Gastroesophageal sphincter (tissue), 4 donors: ENCODE results near the gene CFD. TPM values are rescaled to one million over a fixed set of nuclear protein-coding genes. Genes with fewer than 3 reads are reported as not detected.

Source experiments
- ATAC-seq: fragments of 150-250 bp; one replicate; pipeline ENCODE4 v1.9.1; 2016; ENCODE audit warnings: mild to moderate bottlenecking, moderate library complexity
- H3K27ac ChIP-seq, 4 donors: fragments of 200-600 bp; sonication (generic) in 3 of 4; 1 replicate in 3 of 4; 2 replicates in 1 of 4; pipeline ENCODE4 v1.5.1; 2016 to 2019
- H3K27me3 ChIP-seq: fragments of 200-600 bp; sonication (generic); one replicate; pipeline ENCODE4 v1.5.1; 2019
- H3K36me3 ChIP-seq, 2 donors: fragments of 200-600 bp; sonication (generic); one replicate each; pipeline ENCODE4 v1.5.1; 2019; ENCODE audit warnings: control low read depth in 1 of 2
- H3K4me1 ChIP-seq, 3 donors: fragments of 200-600 bp; sonication (generic); 1 replicate in 2 of 3; 2 replicates in 1 of 3; pipeline ENCODE4 v1.5.1; 2016 to 2019; ENCODE audit warnings: control low read depth in 2 of 3
- H3K4me3 ChIP-seq, 2 donors: fragments of 200-600 bp; sonication (generic); one replicate each; pipeline ENCODE4 v1.5.1; 2019; ENCODE audit warnings: mild to moderate bottlenecking in 1 of 2, moderate library complexity in 1 of 2
- H3K9me3 ChIP-seq, 3 donors: fragments of 200-600 bp; sonication (generic); one replicate each; pipeline ENCODE4 v1.5.1; 2017 to 2019; ENCODE audit warnings: control low read depth in 2 of 3
- EP300 ChIP-seq: sonication (generic); formaldehyde crosslinking; IDR thresholded peaks from one replicate; pipeline ENCODE4 v1.6.1; 2017; ENCODE audit warnings: antibody characterized with exemption, mild to moderate bottlenecking
- POLR2A ChIP-seq, 2 donors: fragments of 450-650 bp; IDR thresholded peaks; one replicate each; pipeline ENCODE4 v1.6.1; 2017; ENCODE audit warnings: antibody characterized with exemption in 2 of 2, mild to moderate bottlenecking in 2 of 2, moderate library complexity in 1 of 2
- POLR2AphosphoS5 ChIP-seq: sonication (generic); formaldehyde crosslinking; IDR thresholded peaks from one replicate; pipeline ENCODE4 v1.6.1; 2017; ENCODE audit warnings: antibody characterized with exemption
- WGBS, 2 donors: methylation state at CpG; one replicate each; pipeline ENCODE4 v1.1.5; 2018; ENCODE audit warnings: low coverage in 1 of 2; 5-methylcytosine and 5-hydroxymethylcytosine counted together
- total RNA-seq, 4 donors: library from RNA; depleted of rRNA; stranded (reverse); fragments of >200 nt; gene quantifications; one replicate each; pipeline ENCODE4 v1.1.0, GENCODE V29; 2016
- TF ChIP-seq, protein P1 (sequence below), 4 experiments: fragments of 200-600 bp in 2 of 4; fragments of 450-650 bp in 2 of 4; sonication (generic) in 1 of 4; IDR thresholded peaks; one replicate each; pipeline ENCODE4 v1.5.1; 2017 to 2019; ENCODE audit warnings: antibody characterized with exemption in 4 of 4, mild to moderate bottlenecking in 2 of 4, moderate library complexity in 2 of 4

The CFD gene
- total RNA-seq, 4 donors from 2014 or later, result 229 to 1,118 (median 654) TPM

DNA sequence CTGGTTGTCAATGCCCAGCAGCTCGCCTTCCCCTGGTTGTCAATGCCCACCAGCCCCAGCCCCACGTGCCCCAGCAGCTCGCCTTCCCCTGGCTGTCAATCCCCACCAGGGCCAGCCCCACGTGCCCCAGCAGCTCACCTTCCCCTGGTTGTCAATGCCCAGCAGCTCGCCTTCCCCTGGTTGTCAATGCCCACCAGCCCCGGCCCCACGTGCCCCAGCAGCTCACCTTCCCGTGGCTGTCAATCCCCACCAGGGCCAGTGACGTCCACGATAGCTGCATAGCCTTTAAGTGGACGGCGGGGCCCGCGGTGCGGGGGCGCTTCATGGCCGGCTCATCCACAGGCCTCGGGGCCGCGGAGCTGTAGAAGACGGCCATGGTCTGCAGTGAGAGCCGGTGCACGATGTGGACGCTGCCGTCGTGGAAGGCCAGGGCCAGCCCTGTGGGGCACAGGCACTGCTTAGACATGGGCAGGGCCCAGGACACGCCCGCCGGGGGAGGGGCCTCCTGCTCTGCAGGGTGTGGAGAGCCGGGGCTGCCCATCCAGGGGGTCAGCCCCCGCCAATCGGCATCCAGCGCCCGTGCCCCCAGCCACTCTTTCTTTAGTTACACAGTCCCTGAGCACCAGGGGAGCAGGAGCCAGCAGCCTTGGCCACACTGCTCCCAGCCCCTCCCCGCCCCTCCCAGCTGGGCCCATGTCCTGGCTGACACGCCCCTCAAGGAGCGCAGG is 20.4 kb downstream of the CFD start:
- no peak overlapping the region for H3K4me3 ChIP-seq
- H3K27ac ChIP-seq, result no peak overlapping the region
- no peaks in the 10 kb centered on the region for H3K9me3 ChIP-seq
- ATAC-seq, result no peak
- H3K27me3 ChIP-seq, result no peaks in the 10 kb centered on the region
- no peaks in the 10 kb centered on the region for H3K4me1 ChIP-seq
- peaks cover 0 to 96% of the 10 kb centered on the region in 2 donors for H3K36me3 ChIP-seq
- 60% methylated on average over 1 of the region's 37 CpGs; no CpG with 5 or more reads in 1 of the 2 donors for WGBS, 2 donors
- TF ChIP-seq, protein P1, sequence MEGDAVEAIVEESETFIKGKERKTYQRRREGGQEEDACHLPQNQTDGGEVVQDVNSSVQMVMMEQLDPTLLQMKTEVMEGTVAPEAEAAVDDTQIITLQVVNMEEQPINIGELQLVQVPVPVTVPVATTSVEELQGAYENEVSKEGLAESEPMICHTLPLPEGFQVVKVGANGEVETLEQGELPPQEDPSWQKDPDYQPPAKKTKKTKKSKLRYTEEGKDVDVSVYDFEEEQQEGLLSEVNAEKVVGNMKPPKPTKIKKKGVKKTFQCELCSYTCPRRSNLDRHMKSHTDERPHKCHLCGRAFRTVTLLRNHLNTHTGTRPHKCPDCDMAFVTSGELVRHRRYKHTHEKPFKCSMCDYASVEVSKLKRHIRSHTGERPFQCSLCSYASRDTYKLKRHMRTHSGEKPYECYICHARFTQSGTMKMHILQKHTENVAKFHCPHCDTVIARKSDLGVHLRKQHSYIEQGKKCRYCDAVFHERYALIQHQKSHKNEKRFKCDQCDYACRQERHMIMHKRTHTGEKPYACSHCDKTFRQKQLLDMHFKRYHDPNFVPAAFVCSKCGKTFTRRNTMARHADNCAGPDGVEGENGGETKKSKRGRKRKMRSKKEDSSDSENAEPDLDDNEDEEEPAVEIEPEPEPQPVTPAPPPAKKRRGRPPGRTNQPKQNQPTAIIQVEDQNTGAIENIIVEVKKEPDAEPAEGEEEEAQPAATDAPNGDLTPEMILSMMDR (IDR thresholded peaks at IDR 0.05), result no peak
- TF ChIP-seq EP300, result no peak
- no peak for TF ChIP-seq POLR2AphosphoS5
- no peak for TF ChIP-seq POLR2A (IDR thresholded peaks at IDR 0.05)

DNA sequence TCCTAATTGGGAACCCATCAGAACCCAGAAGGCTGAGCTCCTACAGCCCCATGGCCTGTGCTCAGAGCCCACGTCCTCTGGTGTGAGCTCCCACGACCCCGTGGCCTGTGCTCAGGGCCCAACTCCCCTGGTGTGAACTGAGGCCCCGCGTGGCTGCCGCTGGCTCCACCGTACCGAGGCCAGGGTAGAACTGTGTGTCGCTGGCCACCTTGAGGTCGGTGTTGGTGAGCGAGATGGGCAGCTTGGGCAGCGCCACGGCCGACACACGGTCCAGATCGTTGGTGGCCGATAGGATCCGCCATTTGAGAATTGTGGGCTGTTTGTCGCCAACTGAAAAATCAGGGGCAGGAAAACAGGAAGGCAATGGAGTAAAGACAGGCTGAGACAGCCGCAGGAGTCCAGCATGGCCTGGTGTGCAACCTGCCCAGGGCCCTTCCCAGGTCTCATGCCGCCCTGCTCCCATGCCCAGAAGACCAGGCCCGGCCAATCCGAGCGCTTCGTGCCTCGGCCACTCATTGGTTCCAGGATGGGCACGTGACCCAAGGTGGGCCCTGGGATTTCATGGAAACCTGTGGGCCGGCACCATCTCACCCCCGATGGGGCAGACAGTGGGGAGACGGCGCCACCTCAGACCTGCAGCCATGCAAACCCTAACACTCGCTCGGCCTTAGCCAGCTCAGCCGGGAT is 22.1 kb downstream of the CFD start:
- Histone ChIP-seq H3K27ac (no peak overlapping the region), H3K4me3 (no peak overlapping the region), H3K4me1 (no peaks in the 10 kb centered on the region), H3K9me3 (no peaks in the 10 kb centered on the region), H3K36me3 (peaks cover 0 to 96% of the 10 kb centered on the region in 2 donors), H3K27me3 (no peaks in the 10 kb centered on the region)
- no peak for TF ChIP-seq EP300
- TF ChIP-seq POLR2AphosphoS5, result no peak
- 90% methylated on average over 9 of the region's 34 CpGs; no CpG with 5 or more reads in 1 of the 2 donors for WGBS, 2 donors
- ATAC-seq, result no peak

DNA sequence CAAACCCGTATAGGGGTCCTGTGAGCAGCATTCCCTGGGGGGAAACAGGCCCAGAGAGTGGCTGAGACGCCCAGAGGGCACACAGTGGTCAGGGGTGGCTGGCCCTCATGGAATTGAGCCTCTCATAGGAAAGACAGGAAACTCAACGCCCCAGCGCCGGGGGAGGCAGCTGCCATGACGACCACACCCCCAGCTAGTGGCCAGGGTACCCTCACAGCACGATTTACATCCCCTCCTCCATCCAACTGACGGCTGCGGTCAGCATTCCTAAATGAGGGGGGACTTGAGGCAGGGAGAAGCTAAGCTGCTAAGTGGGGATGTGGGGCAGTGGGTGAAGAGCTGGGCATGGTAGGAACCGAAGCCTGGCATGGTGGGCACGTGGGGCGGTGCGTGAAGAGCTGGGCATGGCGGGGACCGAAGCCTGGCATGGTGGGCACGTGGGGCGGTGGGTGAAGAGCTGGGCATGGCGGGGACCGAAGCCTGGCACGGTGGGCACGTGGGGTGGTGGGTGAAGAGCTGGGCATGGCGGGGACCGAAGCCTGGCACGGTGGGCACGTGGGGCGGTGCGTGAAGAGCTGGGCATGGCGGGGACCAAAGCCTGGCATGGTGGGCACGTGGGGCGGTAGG is 23.5 kb downstream of the CFD start:
- no peak for TF ChIP-seq POLR2A (IDR thresholded peaks at IDR 0.05)
- TF ChIP-seq EP300, result no peak
- TF ChIP-seq, protein P1 (IDR thresholded peaks at IDR 0.05), result no peak
- no peak for TF ChIP-seq POLR2AphosphoS5
- 65 to 88% methylated on average over 2 to 16 of the region's 30 CpGs for WGBS, 2 donors
- H3K9me3 ChIP-seq, result no peaks in the 10 kb centered on the region
- no peak for ATAC-seq
- H3K27me3 ChIP-seq, result no peaks in the 10 kb centered on the region
- H3K36me3 ChIP-seq, result peaks cover 0 to 99% of the 10 kb centered on the region in 2 donors
- H3K4me1 ChIP-seq, result no peaks in the 10 kb centered on the region
- H3K27ac ChIP-seq, result no peak overlapping the region
- H3K4me3 ChIP-seq, result no peak overlapping the region

DNA sequence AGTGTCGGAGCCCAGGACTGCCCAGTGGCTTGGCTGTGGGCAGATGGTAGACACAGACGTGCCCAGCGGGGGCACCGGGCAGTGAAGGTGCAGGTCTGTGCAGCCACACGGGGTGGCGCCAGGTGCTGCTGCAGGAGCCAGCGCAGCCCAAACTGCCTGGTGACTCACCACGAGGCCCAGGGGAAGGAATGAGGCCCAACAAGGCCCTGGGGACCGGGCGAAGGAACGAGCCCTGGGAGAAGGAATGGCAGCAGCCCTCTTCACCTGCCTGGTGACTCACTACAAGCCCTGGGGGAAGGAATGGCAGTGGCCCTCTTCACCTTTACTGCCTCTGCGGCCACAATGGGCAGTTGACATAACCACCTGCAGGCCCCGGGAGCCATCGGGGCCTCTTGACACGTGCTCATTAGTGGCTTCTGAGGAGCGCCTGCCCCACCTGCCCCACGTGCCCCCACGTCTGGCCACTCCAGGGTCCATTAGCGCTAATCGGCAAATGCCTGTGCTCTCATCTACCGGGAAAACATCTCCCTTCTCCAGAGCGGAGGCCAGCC is 24.3 kb downstream of the CFD start:
- ATAC-seq, result no peak
- TF ChIP-seq, protein P1 (IDR thresholded peaks at IDR 0.05), result no peak
- TF ChIP-seq POLR2A (IDR thresholded peaks at IDR 0.05) (no peak), EP300 (no peak), POLR2AphosphoS5 (no peak)

More for the DNA sequence above, 24.3 kb downstream of the CFD start:
- peaks cover 0 to 100% of the 10 kb centered on the region in 2 donors for H3K36me3 ChIP-seq
- H3K4me1 ChIP-seq, result no peaks in the 10 kb centered on the region
- H3K9me3 ChIP-seq, result no peaks in the 10 kb centered on the region
- H3K4me3 ChIP-seq, result no peak overlapping the region
- WGBS, 2 donors, result 89% methylated on average over 13 of the region's 22 CpGs; no CpG with 5 or more reads in 1 of the 2 donors
- H3K27me3 ChIP-seq, result no peaks in the 10 kb centered on the region
- H3K27ac ChIP-seq, result no peak overlapping the region
